Panc1 (cell line): ENCODE results near the gene ARFGEF2. TPM values are rescaled to one million over a fixed set of nuclear protein-coding genes. Genes with fewer than 3 reads are reported as not detected.

Source experiments
- ATAC-seq: fragments of 200-7000 bp; cut with Tn5 transposase; 2 replicates; pipeline ENCODE4 v1.9.1; 2020; ENCODE audit warnings: mild to moderate bottlenecking, moderate library complexity
- BruUV-seq: library from RNA; stranded (reverse); fragments of 400-500 nt; replicated peaks from 2 replicates; lab custom pipeline; 2021; lab: Mats Ljungman, UMichigan
- CTCF ChIA-PET: fragments of 300-600 bp; sonication (Branson Sonifier 250); formaldehyde crosslinking; loops from one replicate; lab custom pipeline; 2022; ENCODE audit warnings: antibody characterized with exemption; lab: Charles Lee
- POLR2A ChIA-PET: fragments of 300-600 bp; sonication (Branson Sonifier 250); formaldehyde crosslinking; loops from one replicate; lab custom pipeline; 2022; ENCODE audit warnings: antibody characterized with exemption; lab: Charles Lee
- DNase-seq: peaks from one replicate; pipeline ENCODE4 v3.0.0-alpha.2; 2010; ENCODE audit warnings: low read depth, low spot score
- H3K27ac ChIP-seq: 2 replicates; pipeline ENCODE4 v1.5.1; 2011; ENCODE audit warnings: mild to moderate bottlenecking, low read length, inconsistent platforms
- H3K27me3 ChIP-seq: fragments of 200-500 bp; sonication (Bioruptor generic); 2 replicates; pipeline ENCODE4 v1.6.0; 2014; ENCODE audit warnings: low read length, inconsistent platforms; ENCODE audit not compliant: control insufficient read depth, insufficient read depth
- H3K36me3 ChIP-seq: fragments of 200-500 bp; sonication (Bioruptor generic); 2 replicates; pipeline ENCODE4 v1.5.1; 2014; ENCODE audit warnings: inconsistent platforms, mild to moderate bottlenecking, low read length, moderate library complexity; ENCODE audit not compliant: control insufficient read depth, insufficient read depth
- H3K4me1 ChIP-seq: 2 replicates; pipeline ENCODE4 v1.5.1; 2011; ENCODE audit warnings: inconsistent platforms, mild to moderate bottlenecking, low read length, moderate library complexity; ENCODE audit not compliant: control insufficient read depth, insufficient read depth
- H3K4me3 ChIP-seq, 2 experiments: 2 replicates each; pipeline ENCODE4 v1.5.1; 2011 to 2012; ENCODE audit warnings: low read depth in 2 of 2, low read length in 2 of 2, mild to moderate bottlenecking in 2 of 2, inconsistent platforms in 1 of 2, moderate library complexity in 1 of 2
- H3K9me3 ChIP-seq: fragments of 200-500 bp; sonication (Bioruptor generic); 2 replicates; pipeline ENCODE4 v1.5.1; 2014; ENCODE audit warnings: low read depth, mild to moderate bottlenecking, inconsistent platforms, low read length, moderate library complexity; ENCODE audit not compliant: control insufficient read depth, insufficient read depth
- POLR2AphosphoS5 ChIP-seq: IDR thresholded peaks from 2 replicates; pipeline ENCODE4 v1.6.1; 2012; ENCODE audit warnings: mild to moderate bottlenecking, low read depth, low read length, moderate library complexity
- SIN3A ChIP-seq: IDR thresholded peaks from 2 replicates; pipeline ENCODE4 v1.6.1; 2012; ENCODE audit warnings: low read depth, mild to moderate bottlenecking, low read length, moderate library complexity, borderline replicate concordance; ENCODE audit not compliant: insufficient read depth
- TCF7L2 ChIP-seq: IDR thresholded peaks from 2 replicates; pipeline ENCODE4 v1.6.1; 2011; ENCODE audit warnings: mild to moderate bottlenecking, low read depth, low read length, inconsistent platforms
- in situ Hi-C: cut with HindIII; loops from 2 replicates; pipeline ENCODE4 v1.10.0; 2016; ENCODE audit warnings: low sequenced_read_pairs, low pct_unique_long_range_greater_than_20kb
- intact Hi-C: fragments of 100-400 bp; cut with micrococcal nuclease; formaldehyde crosslinking; loops from one replicate; pipeline ENCODE4 v1.10.0; 2022; ENCODE audit not compliant: unreplicated experiment
- total RNA-seq: library from RNA; stranded (reverse); gene quantifications from one replicate; pipeline ENCODE4 v1.2.1, GENCODE V29; 2021; ENCODE audit not compliant: unreplicated experiment
- TF ChIP-seq, protein P1 (sequence below): fragments of 450-650 bp; IDR thresholded peaks from 2 replicates; pipeline ENCODE4 v1.5.1; 2017; ENCODE audit warnings: mild to moderate bottlenecking
- TF ChIP-seq, protein P2 (sequence below), 2 experiments: IDR thresholded peaks; 2 replicates each; pipeline ENCODE4 v1.6.1; 2011 to 2012; ENCODE audit warnings: low read depth in 2 of 2, control low read depth in 1 of 2, low read length in 1 of 2, mild to moderate bottlenecking in 1 of 2, moderate library complexity in 1 of 2; ENCODE audit not compliant: insufficient read depth in 1 of 2

Gene ARFGEF2
- total RNA-seq, 1 experiment from 2014 or later = 36.6 TPM

DNA sequence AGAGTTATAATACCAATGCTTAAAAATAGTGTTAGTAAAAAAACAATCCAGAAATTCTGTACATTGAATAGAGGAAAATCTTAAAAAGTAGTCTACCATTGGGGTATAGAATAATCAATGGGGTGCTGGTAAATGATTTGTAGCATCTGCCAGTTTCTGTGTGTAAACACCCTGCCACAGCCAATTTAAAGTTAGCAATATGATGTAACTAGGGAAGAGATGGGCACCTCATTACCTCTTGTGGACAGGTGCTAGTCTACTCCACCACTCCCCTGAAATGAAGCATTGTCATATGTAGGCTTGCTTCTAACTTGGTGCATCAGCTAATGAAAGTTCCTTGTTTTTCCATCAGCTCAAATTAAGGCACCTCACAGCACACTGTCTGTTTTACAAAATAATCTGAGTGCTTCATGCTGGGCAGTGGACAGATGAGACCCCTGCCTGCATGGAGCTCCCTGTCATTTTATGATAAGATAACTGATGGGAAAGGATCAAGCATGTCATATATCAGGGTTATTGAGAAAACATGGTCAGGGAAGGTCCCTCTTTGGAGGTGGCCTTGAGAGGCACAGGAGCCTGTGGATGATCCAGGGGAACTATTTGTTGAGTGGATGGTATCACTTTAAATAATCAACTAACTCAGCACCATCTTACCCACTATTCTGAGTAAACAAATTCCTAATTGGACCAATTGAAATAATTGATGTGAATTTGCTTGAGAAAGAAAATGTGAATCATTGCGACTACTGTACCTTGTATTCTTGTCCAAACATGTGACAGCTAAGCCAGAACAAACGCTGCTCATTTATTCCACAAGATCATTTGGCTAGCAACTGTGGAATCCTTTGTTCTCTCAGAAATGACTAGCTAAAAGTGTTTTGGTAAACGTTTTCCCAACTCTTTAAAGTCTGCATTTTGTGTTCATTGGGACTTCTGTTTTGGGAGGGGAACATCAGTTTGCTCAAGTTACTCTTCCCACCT lies 78.7 kb downstream of the ARFGEF2 start:
- no peak for DNase-seq
- no peak for ATAC-seq
- Histone ChIP-seq H3K27ac (no peak overlapping the region), H3K4me1 (no peaks in the 10 kb centered on the region), H3K4me3 (no peak overlapping the region), H3K36me3 (0 out of 2 replicates have a peak, but pooled peaks cover 8% of the 10 kb centered on the region), H3K9me3 (no peaks in the 10 kb centered on the region), H3K27me3 (no peaks in the 10 kb centered on the region)
- POLR2A ChIA-PET = no interaction called here
- BruUV-seq = no TSS peak
- no peak for TF ChIP-seq TCF7L2
- TF ChIP-seq, protein P1, sequence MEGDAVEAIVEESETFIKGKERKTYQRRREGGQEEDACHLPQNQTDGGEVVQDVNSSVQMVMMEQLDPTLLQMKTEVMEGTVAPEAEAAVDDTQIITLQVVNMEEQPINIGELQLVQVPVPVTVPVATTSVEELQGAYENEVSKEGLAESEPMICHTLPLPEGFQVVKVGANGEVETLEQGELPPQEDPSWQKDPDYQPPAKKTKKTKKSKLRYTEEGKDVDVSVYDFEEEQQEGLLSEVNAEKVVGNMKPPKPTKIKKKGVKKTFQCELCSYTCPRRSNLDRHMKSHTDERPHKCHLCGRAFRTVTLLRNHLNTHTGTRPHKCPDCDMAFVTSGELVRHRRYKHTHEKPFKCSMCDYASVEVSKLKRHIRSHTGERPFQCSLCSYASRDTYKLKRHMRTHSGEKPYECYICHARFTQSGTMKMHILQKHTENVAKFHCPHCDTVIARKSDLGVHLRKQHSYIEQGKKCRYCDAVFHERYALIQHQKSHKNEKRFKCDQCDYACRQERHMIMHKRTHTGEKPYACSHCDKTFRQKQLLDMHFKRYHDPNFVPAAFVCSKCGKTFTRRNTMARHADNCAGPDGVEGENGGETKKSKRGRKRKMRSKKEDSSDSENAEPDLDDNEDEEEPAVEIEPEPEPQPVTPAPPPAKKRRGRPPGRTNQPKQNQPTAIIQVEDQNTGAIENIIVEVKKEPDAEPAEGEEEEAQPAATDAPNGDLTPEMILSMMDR = no peak
- TF ChIP-seq POLR2AphosphoS5 = no peak
- TF ChIP-seq, protein P2, sequence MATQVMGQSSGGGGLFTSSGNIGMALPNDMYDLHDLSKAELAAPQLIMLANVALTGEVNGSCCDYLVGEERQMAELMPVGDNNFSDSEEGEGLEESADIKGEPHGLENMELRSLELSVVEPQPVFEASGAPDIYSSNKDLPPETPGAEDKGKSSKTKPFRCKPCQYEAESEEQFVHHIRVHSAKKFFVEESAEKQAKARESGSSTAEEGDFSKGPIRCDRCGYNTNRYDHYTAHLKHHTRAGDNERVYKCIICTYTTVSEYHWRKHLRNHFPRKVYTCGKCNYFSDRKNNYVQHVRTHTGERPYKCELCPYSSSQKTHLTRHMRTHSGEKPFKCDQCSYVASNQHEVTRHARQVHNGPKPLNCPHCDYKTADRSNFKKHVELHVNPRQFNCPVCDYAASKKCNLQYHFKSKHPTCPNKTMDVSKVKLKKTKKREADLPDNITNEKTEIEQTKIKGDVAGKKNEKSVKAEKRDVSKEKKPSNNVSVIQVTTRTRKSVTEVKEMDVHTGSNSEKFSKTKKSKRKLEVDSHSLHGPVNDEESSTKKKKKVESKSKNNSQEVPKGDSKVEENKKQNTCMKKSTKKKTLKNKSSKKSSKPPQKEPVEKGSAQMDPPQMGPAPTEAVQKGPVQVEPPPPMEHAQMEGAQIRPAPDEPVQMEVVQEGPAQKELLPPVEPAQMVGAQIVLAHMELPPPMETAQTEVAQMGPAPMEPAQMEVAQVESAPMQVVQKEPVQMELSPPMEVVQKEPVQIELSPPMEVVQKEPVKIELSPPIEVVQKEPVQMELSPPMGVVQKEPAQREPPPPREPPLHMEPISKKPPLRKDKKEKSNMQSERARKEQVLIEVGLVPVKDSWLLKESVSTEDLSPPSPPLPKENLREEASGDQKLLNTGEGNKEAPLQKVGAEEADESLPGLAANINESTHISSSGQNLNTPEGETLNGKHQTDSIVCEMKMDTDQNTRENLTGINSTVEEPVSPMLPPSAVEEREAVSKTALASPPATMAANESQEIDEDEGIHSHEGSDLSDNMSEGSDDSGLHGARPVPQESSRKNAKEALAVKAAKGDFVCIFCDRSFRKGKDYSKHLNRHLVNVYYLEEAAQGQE (IDR thresholded peaks at IDR 0.05; ENCODE audit: insufficient read depth in 1 of 2, low read depth in 2 of 2, low read length in 1 of 2) = no peak
- TF ChIP-seq SIN3A = no peak
- in situ Hi-C loops (no loop called here), intact Hi-C loops (no loop called here)
- CTCF ChIA-PET = no interaction called here

DNA sequence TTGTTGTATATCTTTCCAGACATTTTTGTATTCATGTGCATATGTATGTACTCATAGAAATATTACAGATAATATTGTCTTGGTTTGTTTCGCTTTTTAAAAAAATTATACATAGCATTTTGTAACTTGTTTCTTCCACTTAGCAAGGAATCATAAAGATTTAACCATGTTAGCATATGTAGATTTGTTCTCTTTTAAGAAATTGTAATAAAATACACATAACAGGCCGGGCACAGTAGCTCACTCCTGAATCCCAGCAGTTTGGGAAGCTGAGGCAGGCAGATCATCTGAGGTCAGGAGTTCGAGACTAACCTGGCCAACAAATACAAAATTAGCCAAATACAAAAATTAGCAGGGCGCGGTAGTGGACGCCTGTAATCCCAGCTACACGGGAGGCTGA lies 80.2 kb downstream of the ARFGEF2 start:
- no peak overlapping the region for H3K27ac ChIP-seq
- H3K9me3 ChIP-seq = no peaks in the 10 kb centered on the region
- H3K36me3 ChIP-seq = no peaks in the 10 kb centered on the region
- in situ Hi-C loops (no loop called here), intact Hi-C loops (no loop called here)
- no peaks in the 10 kb centered on the region for H3K4me1 ChIP-seq
- ATAC-seq (no peak), DNase-seq (no peak)
- TF ChIP-seq TCF7L2 (no peak), POLR2AphosphoS5 (no peak), SIN3A (no peak)
- TF ChIP-seq, protein P1 = no peak
- TF ChIP-seq, protein P2 (IDR thresholded peaks at IDR 0.05; ENCODE audit: insufficient read depth in 1 of 2, low read depth in 2 of 2, low read length in 1 of 2) = no peak
- H3K4me3 ChIP-seq = no peak overlapping the region
- POLR2A ChIA-PET = no interaction called here
- H3K27me3 ChIP-seq = no peaks in the 10 kb centered on the region
- CTCF ChIA-PET = no interaction called here
- no TSS peak for BruUV-seq
